ENCODE data around the gene FOXN3.

- TF ChIP-seq CTCF (IDR thresholded peaks at IDR 0.05 in 8 of 11, conservative IDR thresholded peaks at IDR 0.05 in 3 of 11) (no peak), POLR2A (IDR thresholded peaks at IDR 0.05) (no peak), POLR2AphosphoS5 (IDR thresholded peaks at IDR 0.05) (no peak)
These were observed 169.4 kb downstream of the FOXN3 start for GRCh38 chr14:89247457-89248122.
